GM12878 (cell line): ENCODE results near the gene INPP5D. TPM values are rescaled to one million over a fixed set of nuclear protein-coding genes. Genes with fewer than 3 reads are reported as not detected.

ENCODE experiments used
- ATAC-seq: fragments of 200-7000 bp; cut with Tn5 transposase; 3 replicates; pipeline ENCODE4 v1.9.1; 2020; ENCODE audit warnings: mild to moderate bottlenecking, moderate library complexity
- BruUV-seq: library from RNA; stranded (reverse); fragments of 400-500 nt; replicated peaks from 2 replicates; lab custom pipeline; 2021; lab: Mats Ljungman, UMichigan
- CTCF ChIA-PET: fragments of 300-600 bp; sonication (Branson Sonifier 250); formaldehyde crosslinking; extraction: SDS; loops from one replicate; lab custom pipeline; 2021; ENCODE audit warnings: inconsistent platforms; lab: Yijun Ruan, JAX
- POLR2A ChIA-PET: fragments of 350-600 bp; formaldehyde crosslinking; extraction: SDS; loops from one replicate; lab custom pipeline; 2021; ENCODE audit warnings: inconsistent platforms; lab: Charles Lee
- RAD21 ChIA-PET: fragments of 300-600 bp; sonication (Branson Sonifier 250); formaldehyde crosslinking; loops from one replicate; lab custom pipeline; 2023; ENCODE audit warnings: antibody characterized with exemption; ENCODE audit not compliant: unreplicated experiment; lab: Charles Lee
- SMC1A ChIA-PET: fragments of 300-600 bp; sonication (Branson Sonifier 250); formaldehyde crosslinking; loops from one replicate; lab custom pipeline; 2023; ENCODE audit not compliant: unreplicated experiment, uncharacterized antibody; lab: Charles Lee
- DNase-seq: peaks from one replicate; pipeline ENCODE4 v3.0.0-alpha.2; 2011; ENCODE audit warnings: low read depth, low spot score
- FAIRE-seq: peaks from 3 replicates; lab custom pipeline; 2011; peaks lifted over from hg19 to GRCh38; lab: Jason Lieb, UNC
- H2AFZ ChIP-seq: 2 replicates; pipeline ENCODE4 v1.6.0; 2011; ENCODE audit warnings: low read depth, low read length, control low read depth; ENCODE audit not compliant: control insufficient read depth
- H3K27ac ChIP-seq: 2 replicates; pipeline ENCODE4 v1.5.1; 2011; ENCODE audit warnings: control low read depth; ENCODE audit not compliant: control insufficient read depth, insufficient read depth
- H3K27me3 ChIP-seq, 2 experiments: replicated peaks in 1 of 2; 2 replicates each; pipeline versions ENCODE4 v1.6.0 to v1.6.1; 2011; ENCODE audit warnings: low read length in 1 of 2; ENCODE audit not compliant: control insufficient read depth in 2 of 2, insufficient read depth in 2 of 2
- H3K36me3 ChIP-seq, 2 experiments: 2 replicates each; pipeline ENCODE4 v1.5.1; 2011; ENCODE audit warnings: low read length in 1 of 2; ENCODE audit not compliant: control insufficient read depth in 2 of 2, insufficient read depth in 2 of 2
- H3K4me1 ChIP-seq: 2 replicates; pipeline ENCODE4 v1.6.1; 2011; ENCODE audit warnings: mild to moderate bottlenecking, low read length, moderate library complexity, mixed read lengths; ENCODE audit not compliant: control insufficient read depth, insufficient read depth
- H3K4me2 ChIP-seq: 2 replicates; pipeline ENCODE4 v1.6.0; 2011; ENCODE audit warnings: control low read depth; ENCODE audit not compliant: control insufficient read depth, insufficient read depth
- H3K4me3 ChIP-seq: fragments of 200-600 bp; sonication (generic); 2 replicates; pipeline ENCODE4 v1.5.1; 2016
- H3K79me2 ChIP-seq: 2 replicates; pipeline ENCODE4 v1.6.0; 2011; ENCODE audit warnings: low read length; ENCODE audit not compliant: control insufficient read depth, insufficient read depth
- H3K9ac ChIP-seq: 2 replicates; pipeline ENCODE4 v1.8.0; 2011; ENCODE audit warnings: low read length, control low read depth, mixed read lengths; ENCODE audit not compliant: control insufficient read depth, insufficient read depth
- H3K9me3 ChIP-seq: replicated peaks from 3 replicates; pipeline ENCODE4 v1.5.1; 2011; ENCODE audit warnings: mild to moderate bottlenecking, low read length; ENCODE audit not compliant: control insufficient read depth, insufficient read depth
- H4K20me1 ChIP-seq: 2 replicates; pipeline ENCODE4 v1.6.0; 2011; ENCODE audit not compliant: control insufficient read depth, insufficient read depth
- ETV6 ChIP-seq, 2 experiments: fragments of 450-650 bp in 1 of 2; IDR thresholded peaks in 1 of 2; conservative IDR thresholded peaks in 1 of 2; 2 replicates each; pipeline ENCODE4 v1.6.1; 2014; ENCODE audit warnings: antibody characterized with exemption in 1 of 2, borderline replicate concordance in 1 of 2, low read depth in 1 of 2, mild to moderate bottlenecking in 1 of 2, moderate library complexity in 1 of 2
- GABPA ChIP-seq: IDR thresholded peaks from 2 replicates; pipeline ENCODE4 v1.6.1; 2014; ENCODE audit warnings: antibody characterized with exemption, low read depth, mild to moderate bottlenecking, inconsistent platforms
- JUNB ChIP-seq: IDR thresholded peaks from 2 replicates; pipeline ENCODE4 v1.6.1; 2016; ENCODE audit warnings: antibody characterized with exemption, mild to moderate bottlenecking
- NBN ChIP-seq: fragments of 450-650 bp; IDR thresholded peaks from 2 replicates; pipeline ENCODE4 v1.6.1; 2016
- STAT1 ChIP-seq: fragments of 450-650 bp; conservative IDR thresholded peaks from 2 replicates; pipeline ENCODE4 v1.6.1; 2014; ENCODE audit warnings: antibody characterized with exemption, mild to moderate bottlenecking
- TCF3 ChIP-seq: IDR thresholded peaks from 2 replicates; pipeline ENCODE4 v1.6.1; 2012; ENCODE audit warnings: low read depth, mild to moderate bottlenecking, low read length, borderline replicate concordance; ENCODE audit not compliant: insufficient read depth
- YY1 ChIP-seq: IDR thresholded peaks from 2 replicates; pipeline ENCODE4 v1.6.1; 2011; ENCODE audit warnings: low read depth, mild to moderate bottlenecking, low read length
- WGBS: methylation state at CpG from one replicate; pipeline ENCODE4 v1.1.6; 2016; ENCODE audit warnings: low lambda C conversion rate; ENCODE audit not compliant: insufficient replicate concordance, insufficient coverage; ENCODE audit errors: missing lambda C conversion rate; 5-methylcytosine and 5-hydroxymethylcytosine counted together
- in situ Hi-C: fragments of 300-500 bp; cut with MboI; formaldehyde crosslinking; loops from 9 replicates; pipeline ENCODE4 v1.14.3; 2018; ENCODE audit warnings: mixed read lengths
- intact Hi-C: fragments of 100-400 bp; cut with micrococcal nuclease; formaldehyde crosslinking; loops from one replicate; pipeline ENCODE4 v1.14.2; 2022; ENCODE audit not compliant: unreplicated experiment
- polyA plus RNA-seq, 11 experiments: library from polyadenylated mRNA; depleted of rRNA in 4 of 11; unstranded in 6 of 11; stranded (reverse) in 5 of 11; fragments of >200 nt; fragmentation: Nextera tagmentation in 4 of 11; fragmentation: Illumina TruSeq in 1 of 11; extraction: Ambion mirVana in 4 of 11; extraction: Trizol in 1 of 11; gene quantifications; 1 replicate in 1 of 11; 2 replicates in 10 of 11; pipeline versions ENCODE4 v1.2.1 to v1.2.3, GENCODE V29; 2011 to 2016; ENCODE audit warnings: inconsistent platforms in 2 of 11, missing spikeins in 2 of 11, low read depth in 1 of 11
- total RNA-seq, 4 experiments: library from RNA; depleted of rRNA in 3 of 4; stranded (reverse); fragments of >200 nt in 3 of 4; fragmentation: Illumina TruSeq in 1 of 4; extraction: Trizol in 1 of 4; gene quantifications; 2 replicates each; pipeline versions ENCODE4 v1.2.1 to v1.2.3, GENCODE V29; 2013 to 2021

The INPP5D gene
- total and polyA plus RNA-seq, 10 of the 15 experiments (the other 5 are each of a cell fraction or from before 2014, with no cell fraction given): 11.8 to 139 (median 88.8) TPM

GRCh38 chr2:233247744-233248143 lies 187.6 kb downstream of the INPP5D start:
- SMC1A ChIA-PET: interaction anchor here (0.8 to 1.4 kb wide), 2 partner anchors 21 to 406 kb away, joined by 3 read pairs; no protein-coding TSS in a partner anchor
- RAD21 ChIA-PET: no interaction called here
- H2AFZ ChIP-seq: no peak overlapping the region; the same call in 1 of the 2 replicates
- H4K20me1 ChIP-seq: no peaks in the 10 kb centered on the region
- ATAC-seq (no peak), FAIRE-seq (no peak), DNase-seq (no peak)
- CTCF ChIA-PET: interaction anchor here (4.6 kb wide), 1 partner anchor 195 kb away, joined by 36 read pairs; no protein-coding TSS in a partner anchor
- no peak overlapping the region for H3K27ac ChIP-seq
- intact Hi-C loops: no loop called here
- TF ChIP-seq GABPA (0 out of 2 replicates have a peak, but pooled peaks have one; percentile 3), JUNB (peak; percentile 32), TCF3 (no peak), YY1 (no peak), NBN (no peak), ETV6 (conservative IDR thresholded peaks at IDR 0.05 in 1 of 2, IDR thresholded peaks at IDR 0.05 in 1 of 2; ENCODE audit: borderline replicate concordance in 1 of 2, low read depth in 1 of 2) (peak in 1 of 2 experiments; percentile 58; a peak in 1 of 4 replicates)
- H3K9me3 ChIP-seq: no peaks in the 10 kb centered on the region
- in situ Hi-C loops: no loop called here
- H3K27me3 ChIP-seq: no peaks in the 10 kb centered on the region
- no peak overlapping the region for H3K4me2 ChIP-seq
- BruUV-seq: no TSS peak
- peaks cover 13% of the 10 kb centered on the region for H3K79me2 ChIP-seq
- no peak overlapping the region for H3K9ac ChIP-seq
- no peaks in the 10 kb centered on the region for H3K36me3 ChIP-seq
- peaks cover 4% of the 10 kb centered on the region; the same call in 1 of the 2 replicates for H3K4me1 ChIP-seq
- no peak overlapping the region for H3K4me3 ChIP-seq
- POLR2A ChIA-PET: no interaction called here

GRCh38 chr2:233248999-233249398 lies 188.9 kb downstream of the INPP5D start:
- H3K9ac ChIP-seq: no peak overlapping the region
- ChIA-PET SMC1A (interaction anchor here (2.8 to 3.4 kb wide), 4 partner anchors 25 to 220 kb away, joined by 11 to 29 read pairs (median 20); partner anchors contain the start of gene INPP5D), POLR2A (interaction anchor here (1.1 to 2.9 kb wide), 2 partner anchors 149 to 188 kb away, joined by 3 to 12 read pairs; no protein-coding TSS in a partner anchor)
- intact Hi-C loops (no loop called here), in situ Hi-C loops (no loop called here)
- no peaks in the 10 kb centered on the region for H4K20me1 ChIP-seq
- FAIRE-seq: no peak
- H3K27me3 ChIP-seq: no peaks in the 10 kb centered on the region
- 71% methylated on average over 7 of the region's 7 CpGs for WGBS
- H3K36me3 ChIP-seq: no peaks in the 10 kb centered on the region
- peaks cover 4% of the 10 kb centered on the region; the same call in 1 of the 2 replicates for H3K4me1 ChIP-seq
- no peak overlapping the region; the same call in 1 of the 2 replicates for H2AFZ ChIP-seq
- BruUV-seq: no TSS peak
- no peak for TF ChIP-seq STAT1
- TF ChIP-seq, all 136 proteins: peak for 0
- Histone ChIP-seq H3K79me2 (peaks cover 25% of the 10 kb centered on the region), H3K4me3 (no peak overlapping the region), H3K27ac (no peak overlapping the region), H3K9me3 (no peaks in the 10 kb centered on the region), H3K4me2 (no peak overlapping the region)
- ChIA-PET CTCF (interaction anchor here (0.9 to 4.6 kb wide), 7 partner anchors 21 to 486 kb away, joined by 3 to 36 read pairs (median 3); partner anchors contain the start of gene INPP5D), RAD21 (interaction anchor here (4.0 kb wide), 1 partner anchor 26 kb away, joined by 34 read pairs; no protein-coding TSS in a partner anchor)
- no peak for DNase-seq
- no peak for ATAC-seq
